NCI-H1436 (cell line): Measurements from ENCODE around the gene SHISA4.
"Not testable (repeated sequence)": the region's sequence is repeated elsewhere in the genome, so short reads cannot be mapped to it uniquely, and the experiment has no call there.

Experiments
- DNase-seq: peaks from one replicate; lab custom pipeline; 2025; lab: John Stamatoyannopoulos, UW

SHISA4 gene

DNA sequence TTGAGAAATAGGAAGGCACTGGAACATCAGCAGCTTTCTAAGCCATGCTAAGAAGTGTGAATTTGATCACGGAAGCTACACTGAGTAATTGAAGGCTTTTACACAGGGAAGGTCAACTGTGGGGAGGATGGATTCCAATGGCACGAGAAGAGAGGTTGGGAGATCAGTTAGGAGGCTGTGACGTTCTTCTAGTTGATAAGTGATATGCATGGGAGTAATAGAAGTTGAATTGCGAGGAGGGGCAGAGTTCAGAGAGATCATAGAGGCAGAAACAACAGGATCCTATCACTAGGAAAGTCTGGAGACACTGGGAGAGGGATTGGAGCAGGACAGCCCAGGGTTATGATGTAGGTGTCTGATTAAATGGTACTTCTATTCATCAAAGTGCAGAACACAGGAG is 41.4 kb downstream of the SHISA4 start:
- no peak for DNase-seq

DNA sequence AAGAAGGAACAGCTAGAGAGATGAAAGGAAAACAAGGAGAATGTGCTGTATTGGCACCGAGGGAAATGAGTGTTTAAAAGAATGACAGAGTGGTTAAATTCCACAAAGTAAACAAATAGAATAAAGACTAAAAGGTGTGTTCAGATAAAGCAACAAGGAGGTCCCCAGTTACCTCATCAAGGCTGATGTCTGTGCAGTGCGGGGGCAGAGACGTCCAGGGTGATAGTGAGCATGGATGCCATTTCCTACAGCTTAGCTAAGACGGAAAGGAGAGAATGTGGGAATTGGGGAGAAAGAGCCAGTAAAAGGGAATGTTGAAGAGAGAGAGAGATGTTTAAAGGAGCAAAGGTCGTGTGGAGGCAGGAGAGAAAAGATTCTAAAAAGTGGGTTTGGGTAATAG is 42.1 kb downstream of the SHISA4 start:
- DNase-seq = no peak

DNA sequence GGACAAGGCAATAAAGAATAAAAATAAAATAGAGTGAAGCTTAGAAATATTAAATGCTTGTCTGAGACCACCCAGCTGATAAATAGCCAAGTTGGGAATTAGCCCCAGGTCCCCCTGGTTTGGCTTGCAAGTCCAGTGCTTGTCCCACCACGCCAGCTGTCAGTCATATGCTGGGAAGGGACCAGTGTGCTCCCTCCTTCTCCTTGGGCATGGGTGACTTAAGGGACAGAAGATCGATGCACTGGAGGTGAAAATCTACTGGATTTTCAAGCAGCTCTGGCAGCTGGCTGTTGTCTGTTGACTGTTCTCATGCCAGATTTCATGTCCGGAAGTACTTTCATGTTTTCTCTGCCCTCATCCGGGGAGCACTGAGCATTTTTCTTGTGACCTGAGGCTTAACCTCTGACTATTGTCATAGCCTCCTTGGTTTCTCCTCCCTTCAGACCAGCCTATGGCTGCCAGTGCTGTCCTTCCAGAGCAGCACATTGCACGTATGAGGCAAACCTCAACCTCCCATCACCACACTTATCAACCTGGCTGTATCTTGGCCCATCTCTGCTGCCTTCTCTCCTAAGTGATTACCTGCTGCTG is 45.2 kb downstream of the SHISA4 start:
- no peak for DNase-seq

DNA sequence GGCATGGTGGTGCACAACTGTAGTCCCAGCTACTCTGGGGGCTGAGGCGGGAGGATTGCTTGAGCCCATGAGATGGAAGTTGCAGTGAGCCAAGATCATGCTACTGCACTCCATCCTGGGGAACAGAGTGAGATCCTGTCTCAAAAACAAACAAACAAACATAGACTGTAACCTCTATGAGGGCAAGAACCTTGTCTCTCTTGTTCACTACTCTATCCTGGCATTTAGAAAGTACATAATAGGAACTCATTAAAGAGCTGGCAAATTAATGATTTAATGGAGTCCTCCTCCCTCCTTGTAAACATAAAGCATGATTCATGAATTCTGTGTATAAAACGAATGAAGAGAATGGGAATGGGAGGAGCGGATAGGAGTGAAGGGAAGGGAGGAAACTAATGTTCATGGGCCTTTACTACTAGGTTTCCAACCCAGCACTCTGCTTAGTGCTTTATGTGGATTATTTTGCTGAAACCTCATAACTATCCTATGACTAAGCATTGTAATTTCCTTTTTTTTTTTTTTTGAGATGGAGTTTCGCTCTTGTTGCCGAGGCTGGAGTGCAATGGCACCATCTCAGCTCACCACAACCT is 49.0 kb downstream of the SHISA4 start:
- no peak for DNase-seq

DNA sequence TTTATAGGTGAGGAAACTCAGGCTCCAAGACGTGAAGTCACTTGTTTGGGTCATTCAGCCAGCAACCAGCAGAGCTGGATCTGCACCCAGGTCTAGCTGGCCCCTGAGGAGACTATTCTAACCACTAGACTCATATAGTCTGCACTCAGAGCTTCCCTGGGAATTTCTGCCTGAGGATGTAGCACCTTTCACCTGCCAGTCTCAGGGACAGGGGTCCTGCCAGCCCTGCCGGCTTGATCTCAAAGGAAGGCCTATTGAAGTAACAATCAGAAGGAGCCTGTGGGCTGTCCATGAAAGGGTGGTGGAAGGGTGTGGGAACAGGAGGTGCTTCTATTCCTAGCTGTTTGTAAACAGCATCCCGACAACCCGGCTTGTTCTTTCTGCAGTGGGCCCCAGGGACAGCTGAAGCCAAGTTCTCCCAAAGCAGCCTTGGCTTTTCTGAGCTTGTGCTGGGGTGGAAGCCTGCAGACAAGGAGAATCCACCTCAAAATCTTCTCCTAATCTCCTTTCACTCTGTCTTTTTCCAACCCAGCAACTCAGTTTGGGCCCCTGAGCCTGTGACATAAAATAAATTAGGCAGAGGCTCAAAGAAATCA is 49.8 kb downstream of the SHISA4 start:
- no peak for DNase-seq

DNA sequence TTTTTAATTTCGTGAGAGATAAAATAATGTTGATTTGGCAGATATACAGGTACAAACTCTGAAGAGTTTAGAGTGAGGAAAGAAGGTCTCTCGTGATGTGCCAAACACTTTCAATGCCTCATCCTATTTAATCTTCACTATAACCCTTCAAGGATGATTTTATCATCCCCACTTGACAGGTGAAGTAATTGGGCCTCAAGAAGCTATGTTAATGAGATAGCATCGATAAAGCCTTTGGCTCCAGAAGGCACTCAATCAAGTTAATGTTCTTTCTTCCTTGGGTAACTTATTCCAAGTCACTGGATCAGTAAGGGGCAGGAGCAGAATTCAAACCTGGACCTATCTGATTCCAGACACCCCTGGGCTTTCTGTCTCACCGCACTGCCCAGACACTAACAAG is 50.5 kb downstream of the SHISA4 start:
- no peak for DNase-seq

DNA sequence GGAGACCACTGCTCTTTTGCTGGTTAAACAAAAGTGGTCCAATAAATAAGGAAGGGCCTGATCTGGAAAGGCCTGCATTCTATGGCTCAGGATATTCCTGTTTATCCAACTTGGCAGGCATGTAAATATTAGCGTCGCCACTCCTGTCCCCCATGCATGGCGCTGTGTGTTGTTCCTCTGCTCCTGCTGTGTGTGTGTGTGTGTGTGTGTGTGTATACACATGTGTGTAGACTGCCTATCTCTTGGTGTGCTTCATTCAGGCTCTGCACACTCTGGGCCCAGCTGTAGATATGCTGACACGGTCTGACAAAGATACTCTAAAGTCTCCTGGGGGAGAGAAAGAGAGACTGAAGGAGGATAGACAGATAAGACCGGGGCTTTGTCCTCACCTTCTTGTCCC is 50.9 kb downstream of the SHISA4 start:
- DNase-seq = no peak

DNA sequence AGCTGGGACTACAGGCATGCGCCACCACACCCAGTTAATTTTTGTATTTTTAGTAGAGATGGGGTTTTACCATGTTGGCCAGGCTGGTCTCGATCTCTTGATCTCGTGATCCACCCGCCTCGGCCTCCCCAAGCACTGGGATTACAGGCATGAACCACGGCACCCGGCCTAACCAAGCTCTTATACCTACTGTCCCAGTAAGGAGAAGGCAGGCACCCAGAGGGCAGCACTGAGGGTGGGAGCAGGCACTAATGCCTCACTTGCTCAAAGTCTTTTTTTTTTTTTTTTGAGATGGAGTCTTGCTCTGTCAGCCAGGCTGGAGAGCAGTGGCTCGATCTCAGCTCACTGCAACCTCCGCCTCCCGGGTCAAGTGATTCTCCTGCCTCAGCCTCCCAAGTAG is 51.6 kb downstream of the SHISA4 start:
- DNase-seq = not testable (repeated sequence)

DNA sequence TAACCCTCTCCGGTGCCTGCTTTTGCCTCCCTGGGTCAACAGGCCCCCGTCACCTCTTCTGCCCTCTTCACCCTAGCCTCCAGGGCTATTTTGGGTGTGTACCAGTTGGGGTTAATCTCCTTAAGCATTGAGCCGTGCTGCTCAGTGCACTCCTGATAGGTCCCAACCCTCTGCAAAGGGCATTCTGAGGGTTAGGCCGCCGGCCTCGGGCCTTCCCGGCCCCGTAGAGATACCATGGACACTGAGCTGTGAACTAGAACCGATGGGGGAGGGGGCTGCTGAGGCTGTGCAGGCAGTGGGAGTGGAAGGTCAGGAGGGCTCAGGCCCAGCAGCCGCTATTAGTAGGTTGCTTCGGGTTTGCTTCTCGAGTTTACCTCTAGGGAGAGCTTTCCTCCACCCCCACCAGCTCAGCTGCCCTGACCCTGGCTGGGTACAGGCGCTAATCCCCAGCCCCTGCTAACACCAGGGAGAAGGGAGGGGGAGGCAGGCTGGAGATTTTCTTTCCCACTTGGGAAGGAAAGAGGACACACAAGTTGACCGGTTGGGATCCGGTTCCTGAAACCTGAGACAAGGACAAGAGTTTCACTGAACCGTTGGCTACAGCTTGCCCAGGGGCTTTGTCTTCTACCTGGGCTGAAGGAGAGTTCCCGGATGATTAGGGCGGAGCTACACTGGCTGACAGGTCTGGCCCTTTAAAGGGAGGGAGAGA is 52.9 kb downstream of the SHISA4 start:
- DNase-seq = no peak

DNA sequence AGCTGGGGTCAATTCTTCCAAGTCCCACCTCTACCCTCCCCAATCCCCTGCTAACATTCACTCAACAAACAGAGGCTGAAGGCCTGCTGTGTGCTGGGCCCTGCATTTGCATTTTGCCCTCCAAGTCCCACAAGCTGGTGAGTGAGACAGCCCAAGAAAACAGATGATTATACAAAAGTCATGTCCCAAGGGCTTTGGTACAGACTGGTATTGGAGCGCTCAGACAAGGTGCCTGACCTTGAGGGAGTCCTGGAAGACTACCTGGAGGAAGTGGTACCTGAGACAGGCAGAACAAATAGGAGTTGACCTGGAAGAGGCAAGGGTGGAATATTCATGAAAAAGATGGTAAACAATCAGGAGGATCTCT is 53.4 kb downstream of the SHISA4 start:
- no peak for DNase-seq
